NCI-H82 (cell line): Measurements from ENCODE around the gene CXCL12.

Experiments
- DNase-seq: peaks from one replicate; lab custom pipeline; 2025; lab: John Stamatoyannopoulos, UW

Gene CXCL12

GRCh38 chr10:44385026-44385695 is at the start of gene CXCL12:
Gene CXCL12 (minus strand): TSS chr10:44385097. CDS start chr10:44385005, 92 bp downstream.
- no peak for DNase-seq

- no peak for DNase-seq
Observed at GRCh38 chr10:44427479-44427878, 42.6 kb upstream of the CXCL12 start.

GRCh38 chr10:44427037-44427436 is 42.1 kb upstream of the CXCL12 start:
- no peak for DNase-seq

GRCh38 chr10:44426247-44427034 is 41.5 kb upstream of the CXCL12 start:
- DNase-seq, result no peak

GRCh38 chr10:44425466-44425865 is 40.6 kb upstream of the CXCL12 start:
- no peak for DNase-seq

- DNase-seq, result no peak
Observed at GRCh38 chr10:44424957-44425356, 40.1 kb upstream of the CXCL12 start.

GRCh38 chr10:44424298-44424697 is 39.4 kb upstream of the CXCL12 start:
- no peak for DNase-seq

GRCh38 chr10:44422570-44423101 is 37.7 kb upstream of the CXCL12 start:
- no peak for DNase-seq

- DNase-seq, result no peak
Observed at GRCh38 chr10:44422153-44422552, 37.3 kb upstream of the CXCL12 start.

GRCh38 chr10:44419790-44420549 is 35.1 kb upstream of the CXCL12 start:
- no peak for DNase-seq

- DNase-seq, result no peak
Observed at GRCh38 chr10:44418637-44419036, 33.7 kb upstream of the CXCL12 start.

- no peak for DNase-seq
Observed at GRCh38 chr10:44417761-44418160, 32.9 kb upstream of the CXCL12 start.

- DNase-seq, result no peak
Observed at GRCh38 chr10:44416936-44417335, 32.0 kb upstream of the CXCL12 start.

- no peak for DNase-seq
Observed at GRCh38 chr10:44416021-44416771, 31.3 kb upstream of the CXCL12 start.

GRCh38 chr10:44415121-44415520 is 30.2 kb upstream of the CXCL12 start:
- no peak for DNase-seq

GRCh38 chr10:44413416-44413815 is 28.5 kb upstream of the CXCL12 start:
- no peak for DNase-seq

- DNase-seq, result no peak
Observed at GRCh38 chr10:44411251-44411650, 26.4 kb upstream of the CXCL12 start.

- no peak for DNase-seq
Observed at GRCh38 chr10:44404741-44405437, 20.0 kb upstream of the CXCL12 start.

GRCh38 chr10:44402465-44403195 is 17.7 kb upstream of the CXCL12 start:
- DNase-seq, result no peak

GRCh38 chr10:44400541-44400940 is 15.6 kb upstream of the CXCL12 start:
- no peak for DNase-seq
